ENCODE results near the gene PIGV. TPM values are rescaled to one million over a fixed set of nuclear protein-coding genes. Genes with fewer than 3 reads are reported as not detected.
A peak's percentile ranks its signal among the peaks of the same experiment; 100 is the strongest.
"Not testable (repeated sequence)": the region's sequence is repeated elsewhere in the genome, so short reads cannot be mapped to it uniquely, and the experiment has no call there.

Gene PIGV
- total RNA-seq, 1 donor from 2014 or later: 7.9 TPM

- Histone ChIP-seq H3K9ac (ENCODE audit: low read length) (no peak overlapping the region), H3K36me3 (ENCODE audit: insufficient read depth, low read length) (peaks cover 19% of the 10 kb centered on the region), H3K4me3 (ENCODE audit: insufficient read depth, low read depth, low read length) (no peak overlapping the region), H3K9me3 (ENCODE audit: insufficient read depth, low read depth, low read length) (no peaks in the 10 kb centered on the region), H3K27me3 (ENCODE audit: insufficient read depth, low read length) (no peaks in the 10 kb centered on the region), H3K27ac (ENCODE audit: low read depth, low read length) (no peak overlapping the region), H4K20me1 (ENCODE audit: insufficient read depth, low read length) (peaks cover 8% of the 10 kb centered on the region), H3K4me2 (ENCODE audit: low read length) (no peak overlapping the region), H3K79me2 (ENCODE audit: insufficient read depth, low read length) (no peaks in the 10 kb centered on the region), H2AFZ (ENCODE audit: low read depth, low read length) (no peak overlapping the region), H3K4me1 (ENCODE audit: insufficient read depth, low read length) (no peaks in the 10 kb centered on the region)
- no peak overlapping the region for H3K27ac Mint-ChIP-seq (ENCODE audit: unreplicated experiment)
- H3K9me3 Mint-ChIP-seq (ENCODE audit: unreplicated experiment): no peaks in the 10 kb centered on the region
- no peak for DNase-seq (ENCODE audit: low read depth)
- FAIRE-seq: no peak
- H3K4me3 Mint-ChIP-seq (ENCODE audit: unreplicated experiment): no peak overlapping the region
- TF ChIP-seq CTCF (IDR thresholded peaks at IDR 0.05; ENCODE audit: insufficient read depth, low read depth, low read length) (no peak), EZH2 (IDR thresholded peaks at IDR 0.05; ENCODE audit: insufficient read depth, low read length) (no peak)
- no peaks in the 10 kb centered on the region for H3K27me3 Mint-ChIP-seq (ENCODE audit: low read depth, unreplicated experiment)
- peaks cover 17% of the 10 kb centered on the region for H3K36me3 Mint-ChIP-seq (ENCODE audit: low read depth, unreplicated experiment)
- H3K4me1 Mint-ChIP-seq (ENCODE audit: low read depth, unreplicated experiment): peaks cover 3% of the 10 kb centered on the region
Observed at GRCh38 chr1:26839339-26839722, 51.6 kb downstream of the PIGV start.

- Mint-ChIP-seq H3K27me3 (ENCODE audit: low read depth, unreplicated experiment) (no peaks in the 10 kb centered on the region), H3K4me1 (ENCODE audit: low read depth, unreplicated experiment) (peaks cover 3% of the 10 kb centered on the region), H3K27ac (ENCODE audit: unreplicated experiment) (no peak overlapping the region), H3K9me3 (ENCODE audit: unreplicated experiment) (no peaks in the 10 kb centered on the region), H3K4me3 (ENCODE audit: unreplicated experiment) (no peak overlapping the region), H3K36me3 (ENCODE audit: low read depth, unreplicated experiment) (peaks cover 12% of the 10 kb centered on the region)
- no peak overlapping the region for H3K4me3 ChIP-seq (ENCODE audit: insufficient read depth, low read depth, low read length)
- H2AFZ ChIP-seq (ENCODE audit: low read depth, low read length): no peak overlapping the region
- TF ChIP-seq EZH2 (IDR thresholded peaks at IDR 0.05; ENCODE audit: insufficient read depth, low read length) (no peak), CTCF (IDR thresholded peaks at IDR 0.05; ENCODE audit: insufficient read depth, low read depth, low read length) (no peak)
- DNase-seq (ENCODE audit: low read depth) (no peak), FAIRE-seq (no peak)
- no peaks in the 10 kb centered on the region for H3K4me1 ChIP-seq (ENCODE audit: insufficient read depth, low read length)
- H3K79me2 ChIP-seq (ENCODE audit: insufficient read depth, low read length): no peaks in the 10 kb centered on the region
- H3K9ac ChIP-seq (ENCODE audit: low read length): no peak overlapping the region
- H3K27ac ChIP-seq (ENCODE audit: low read depth, low read length): no peak overlapping the region
- no peaks in the 10 kb centered on the region for H3K27me3 ChIP-seq (ENCODE audit: insufficient read depth, low read length)
- peaks cover 15% of the 10 kb centered on the region for H3K36me3 ChIP-seq (ENCODE audit: insufficient read depth, low read length)
- H4K20me1 ChIP-seq (ENCODE audit: insufficient read depth, low read length): peaks cover 8% of the 10 kb centered on the region
- H3K9me3 ChIP-seq (ENCODE audit: insufficient read depth, low read depth, low read length): no peaks in the 10 kb centered on the region
- H3K4me2 ChIP-seq (ENCODE audit: low read length): no peak overlapping the region
Observed at GRCh38 chr1:26839779-26840178, 52.0 kb downstream of the PIGV start.

GRCh38 chr1:26844424-26845196 is 56.9 kb downstream of the PIGV start:
- DNase-seq (ENCODE audit: low read depth) (peak; percentile 18), FAIRE-seq (no peak)
- Mint-ChIP-seq H3K27me3 (ENCODE audit: low read depth, unreplicated experiment) (no peaks in the 10 kb centered on the region), H3K4me1 (ENCODE audit: low read depth, unreplicated experiment) (peaks cover 7% of the 10 kb centered on the region), H3K4me3 (ENCODE audit: unreplicated experiment) (no peak overlapping the region), H3K36me3 (ENCODE audit: low read depth, unreplicated experiment) (peaks cover 8% of the 10 kb centered on the region), H3K27ac (ENCODE audit: unreplicated experiment) (no peak overlapping the region), H3K9me3 (ENCODE audit: unreplicated experiment) (no peaks in the 10 kb centered on the region)
- Histone ChIP-seq H3K27ac (ENCODE audit: low read depth, low read length) (no peak overlapping the region), H3K79me2 (ENCODE audit: insufficient read depth, low read length) (no peaks in the 10 kb centered on the region), H4K20me1 (ENCODE audit: insufficient read depth, low read length) (peaks cover 5% of the 10 kb centered on the region), H3K36me3 (ENCODE audit: insufficient read depth, low read length) (peaks cover 10% of the 10 kb centered on the region), H3K4me3 (ENCODE audit: insufficient read depth, low read depth, low read length) (no peak overlapping the region), H3K9me3 (ENCODE audit: insufficient read depth, low read depth, low read length) (no peaks in the 10 kb centered on the region), H3K9ac (ENCODE audit: low read length) (no peak overlapping the region), H3K27me3 (ENCODE audit: insufficient read depth, low read length) (no peaks in the 10 kb centered on the region), H3K4me1 (ENCODE audit: insufficient read depth, low read length) (peaks cover 14% of the 10 kb centered on the region), H3K4me2 (ENCODE audit: low read length) (no peak overlapping the region), H2AFZ (ENCODE audit: low read depth, low read length) (no peak overlapping the region)
- TF ChIP-seq EZH2 (IDR thresholded peaks at IDR 0.05; ENCODE audit: insufficient read depth, low read length) (no peak), CTCF (IDR thresholded peaks at IDR 0.05; ENCODE audit: insufficient read depth, low read depth, low read length) (no peak)

GRCh38 chr1:26847826-26848225 is 60.1 kb downstream of the PIGV start:
- not testable (repeated sequence) for H2AFZ ChIP-seq (ENCODE audit: low read depth, low read length); H3K4me1 Mint-ChIP-seq (ENCODE audit: low read depth, unreplicated experiment); H3K79me2 ChIP-seq (ENCODE audit: insufficient read depth, low read length); FAIRE-seq; H3K27ac Mint-ChIP-seq (ENCODE audit: unreplicated experiment); H3K4me2 ChIP-seq (ENCODE audit: low read length); DNase-seq (ENCODE audit: low read depth); H4K20me1 ChIP-seq (ENCODE audit: insufficient read depth, low read length); H3K9ac ChIP-seq (ENCODE audit: low read length); H3K27me3 Mint-ChIP-seq (ENCODE audit: low read depth, unreplicated experiment); H3K9me3 ChIP-seq (ENCODE audit: insufficient read depth, low read depth, low read length); H3K4me3 ChIP-seq (ENCODE audit: insufficient read depth, low read depth, low read length); H3K27ac ChIP-seq (ENCODE audit: low read depth, low read length); H3K27me3 ChIP-seq (ENCODE audit: insufficient read depth, low read length); H3K9me3 Mint-ChIP-seq (ENCODE audit: unreplicated experiment)
- Histone ChIP-seq H3K36me3 (ENCODE audit: insufficient read depth, low read length) (peaks cover 18% of the 10 kb centered on the region), H3K4me1 (ENCODE audit: insufficient read depth, low read length) (peaks cover 15% of the 10 kb centered on the region)
- peaks cover 24% of the 10 kb centered on the region for H3K36me3 Mint-ChIP-seq (ENCODE audit: low read depth, unreplicated experiment)
- H3K4me3 Mint-ChIP-seq (ENCODE audit: unreplicated experiment): peak overlapping the region; percentile 16

Measured in astrocyte (in vitro differentiated cells and primary cell).